ENCODE results near the gene GJC2. TPM values are rescaled to one million over a fixed set of nuclear protein-coding genes. Genes with fewer than 3 reads are reported as not detected.

The GJC2 gene
- total RNA-seq, 1 experiment from 2014 or later, result 0.72 TPM

- TF ChIP-seq, protein P1, sequence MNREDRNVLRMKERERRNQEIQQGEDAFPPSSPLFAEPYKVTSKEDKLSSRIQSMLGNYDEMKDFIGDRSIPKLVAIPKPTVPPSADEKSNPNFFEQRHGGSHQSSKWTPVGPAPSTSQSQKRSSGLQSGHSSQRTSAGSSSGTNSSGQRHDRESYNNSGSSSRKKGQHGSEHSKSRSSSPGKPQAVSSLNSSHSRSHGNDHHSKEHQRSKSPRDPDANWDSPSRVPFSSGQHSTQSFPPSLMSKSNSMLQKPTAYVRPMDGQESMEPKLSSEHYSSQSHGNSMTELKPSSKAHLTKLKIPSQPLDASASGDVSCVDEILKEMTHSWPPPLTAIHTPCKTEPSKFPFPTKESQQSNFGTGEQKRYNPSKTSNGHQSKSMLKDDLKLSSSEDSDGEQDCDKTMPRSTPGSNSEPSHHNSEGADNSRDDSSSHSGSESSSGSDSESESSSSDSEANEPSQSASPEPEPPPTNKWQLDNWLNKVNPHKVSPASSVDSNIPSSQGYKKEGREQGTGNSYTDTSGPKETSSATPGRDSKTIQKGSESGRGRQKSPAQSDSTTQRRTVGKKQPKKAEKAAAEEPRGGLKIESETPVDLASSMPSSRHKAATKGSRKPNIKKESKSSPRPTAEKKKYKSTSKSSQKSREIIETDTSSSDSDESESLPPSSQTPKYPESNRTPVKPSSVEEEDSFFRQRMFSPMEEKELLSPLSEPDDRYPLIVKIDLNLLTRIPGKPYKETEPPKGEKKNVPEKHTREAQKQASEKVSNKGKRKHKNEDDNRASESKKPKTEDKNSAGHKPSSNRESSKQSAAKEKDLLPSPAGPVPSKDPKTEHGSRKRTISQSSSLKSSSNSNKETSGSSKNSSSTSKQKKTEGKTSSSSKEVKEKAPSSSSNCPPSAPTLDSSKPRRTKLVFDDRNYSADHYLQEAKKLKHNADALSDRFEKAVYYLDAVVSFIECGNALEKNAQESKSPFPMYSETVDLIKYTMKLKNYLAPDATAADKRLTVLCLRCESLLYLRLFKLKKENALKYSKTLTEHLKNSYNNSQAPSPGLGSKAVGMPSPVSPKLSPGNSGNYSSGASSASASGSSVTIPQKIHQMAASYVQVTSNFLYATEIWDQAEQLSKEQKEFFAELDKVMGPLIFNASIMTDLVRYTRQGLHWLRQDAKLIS (CRISPR knock-in tag; IDR thresholded peaks at IDR 0.05; ENCODE audit: borderline replicate concordance), result no peak
- TF ChIP-seq, protein P2, sequence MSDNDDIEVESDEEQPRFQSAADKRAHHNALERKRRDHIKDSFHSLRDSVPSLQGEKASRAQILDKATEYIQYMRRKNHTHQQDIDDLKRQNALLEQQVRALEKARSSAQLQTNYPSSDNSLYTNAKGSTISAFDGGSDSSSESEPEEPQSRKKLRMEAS (CRISPR knock-in tag; IDR thresholded peaks at IDR 0.05), result no peak
- TF ChIP-seq, protein P3, sequence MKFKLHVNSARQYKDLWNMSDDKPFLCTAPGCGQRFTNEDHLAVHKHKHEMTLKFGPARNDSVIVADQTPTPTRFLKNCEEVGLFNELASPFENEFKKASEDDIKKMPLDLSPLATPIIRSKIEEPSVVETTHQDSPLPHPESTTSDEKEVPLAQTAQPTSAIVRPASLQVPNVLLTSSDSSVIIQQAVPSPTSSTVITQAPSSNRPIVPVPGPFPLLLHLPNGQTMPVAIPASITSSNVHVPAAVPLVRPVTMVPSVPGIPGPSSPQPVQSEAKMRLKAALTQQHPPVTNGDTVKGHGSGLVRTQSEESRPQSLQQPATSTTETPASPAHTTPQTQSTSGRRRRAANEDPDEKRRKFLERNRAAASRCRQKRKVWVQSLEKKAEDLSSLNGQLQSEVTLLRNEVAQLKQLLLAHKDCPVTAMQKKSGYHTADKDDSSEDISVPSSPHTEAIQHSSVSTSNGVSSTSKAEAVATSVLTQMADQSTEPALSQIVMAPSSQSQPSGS (CRISPR knock-in tag; IDR thresholded peaks at IDR 0.05; ENCODE audit: borderline replicate concordance, low read depth), result no peak
- no peak for TF ChIP-seq TEAD4 (CRISPR knock-in tag; IDR thresholded peaks at IDR 0.05)
- no peak for TF ChIP-seq RELA (CRISPR knock-in tag; IDR thresholded peaks at IDR 0.05; ENCODE audit: borderline replicate concordance)
- TF ChIP-seq ATF1 (CRISPR knock-in tag; IDR thresholded peaks at IDR 0.05), result no peak
These were observed 57.0 kb downstream of the GJC2 start (continued) for GRCh38 chr1:228206582-228207351.

DNA sequence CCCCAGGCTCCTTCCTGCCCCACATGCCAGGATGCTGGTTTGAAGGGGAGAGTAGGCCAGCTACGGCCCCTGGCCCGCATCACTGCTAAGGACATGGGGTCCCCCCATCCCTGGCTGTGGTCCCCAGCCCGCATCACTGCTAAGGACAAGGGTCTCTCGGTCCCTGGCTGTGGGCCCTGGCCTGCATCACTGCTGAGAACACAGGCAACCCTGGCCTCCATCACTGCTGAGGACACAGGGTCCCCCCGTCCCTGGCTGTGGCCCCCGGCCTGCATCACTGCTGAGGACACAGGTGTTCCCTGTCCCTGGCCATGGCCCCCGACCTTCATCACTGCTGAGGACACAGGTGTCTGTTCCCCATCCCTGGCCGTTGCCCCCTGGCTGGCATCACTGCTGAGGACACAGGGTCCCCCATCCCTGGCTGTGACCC lies 57.7 kb downstream of the GJC2 start:
- Mint-ChIP-seq H3K36me3 (no peaks in the 10 kb centered on the region), H3K27ac (no peak overlapping the region), H3K4me1 (no peaks in the 10 kb centered on the region), H3K4me3 (no peak overlapping the region), H3K27me3 (ENCODE audit: low read depth) (peaks cover 54% of the 10 kb centered on the region), H3K9me3 (no peaks in the 10 kb centered on the region)
- no peak for DNase-seq (ENCODE audit: low spot score)
- TF ChIP-seq E2F5 (CRISPR knock-in tag; IDR thresholded peaks at IDR 0.05), result no peak
- no peak for TF ChIP-seq IRF2 (CRISPR knock-in tag; IDR thresholded peaks at IDR 0.05; ENCODE audit: borderline replicate concordance, low read depth)
- no peak for TF ChIP-seq AR (CRISPR knock-in tag; IDR thresholded peaks at IDR 0.05)
- no peak for TF ChIP-seq GABPB1 (CRISPR knock-in tag; IDR thresholded peaks at IDR 0.05)
- no peak for TF ChIP-seq NR3C1 (CRISPR knock-in tag; conservative IDR thresholded peaks at IDR 0.05; ENCODE audit: low read depth)
- TF ChIP-seq ATF3 (CRISPR knock-in tag; conservative IDR thresholded peaks at IDR 0.05), result no peak
- no peak for TF ChIP-seq PRDM15 (CRISPR knock-in tag; IDR thresholded peaks at IDR 0.05)
- TF ChIP-seq, protein P4, sequence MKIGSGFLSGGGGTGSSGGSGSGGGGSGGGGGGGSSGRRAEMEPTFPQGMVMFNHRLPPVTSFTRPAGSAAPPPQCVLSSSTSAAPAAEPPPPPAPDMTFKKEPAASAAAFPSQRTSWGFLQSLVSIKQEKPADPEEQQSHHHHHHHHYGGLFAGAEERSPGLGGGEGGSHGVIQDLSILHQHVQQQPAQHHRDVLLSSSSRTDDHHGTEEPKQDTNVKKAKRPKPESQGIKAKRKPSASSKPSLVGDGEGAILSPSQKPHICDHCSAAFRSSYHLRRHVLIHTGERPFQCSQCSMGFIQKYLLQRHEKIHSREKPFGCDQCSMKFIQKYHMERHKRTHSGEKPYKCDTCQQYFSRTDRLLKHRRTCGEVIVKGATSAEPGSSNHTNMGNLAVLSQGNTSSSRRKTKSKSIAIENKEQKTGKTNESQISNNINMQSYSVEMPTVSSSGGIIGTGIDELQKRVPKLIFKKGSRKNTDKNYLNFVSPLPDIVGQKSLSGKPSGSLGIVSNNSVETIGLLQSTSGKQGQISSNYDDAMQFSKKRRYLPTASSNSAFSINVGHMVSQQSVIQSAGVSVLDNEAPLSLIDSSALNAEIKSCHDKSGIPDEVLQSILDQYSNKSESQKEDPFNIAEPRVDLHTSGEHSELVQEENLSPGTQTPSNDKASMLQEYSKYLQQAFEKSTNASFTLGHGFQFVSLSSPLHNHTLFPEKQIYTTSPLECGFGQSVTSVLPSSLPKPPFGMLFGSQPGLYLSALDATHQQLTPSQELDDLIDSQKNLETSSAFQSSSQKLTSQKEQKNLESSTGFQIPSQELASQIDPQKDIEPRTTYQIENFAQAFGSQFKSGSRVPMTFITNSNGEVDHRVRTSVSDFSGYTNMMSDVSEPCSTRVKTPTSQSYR (CRISPR knock-in tag; IDR thresholded peaks at IDR 0.05), result no peak
- no peak for TF ChIP-seq ZNF416 (CRISPR knock-in tag; IDR thresholded peaks at IDR 0.05)
- TF ChIP-seq FOXK1 (CRISPR knock-in tag; IDR thresholded peaks at IDR 0.05), result no peak
- no peak for TF ChIP-seq ZNF138 (CRISPR knock-in tag; conservative IDR thresholded peaks at IDR 0.05)
- TF ChIP-seq ZNF263 (CRISPR knock-in tag; IDR thresholded peaks at IDR 0.05; ENCODE audit: low read depth), result no peak
- TF ChIP-seq ZNF396 (CRISPR knock-in tag; IDR thresholded peaks at IDR 0.05; ENCODE audit: borderline replicate concordance), result no peak
- no peak for ATAC-seq
- POLR2A ChIA-PET, result no interaction called here
- CTCF ChIA-PET, result interaction anchor here (0.7 kb wide), 1 partner anchor 77 kb away, joined by 5 read pairs; no protein-coding TSS in a partner anchor
